Measurements from ENCODE around the gene AK5. TPM values are rescaled to one million over a fixed set of nuclear protein-coding genes. Genes with fewer than 3 reads are reported as not detected.

AK5 gene
- total RNA-seq, 1 donor from 2014 or later = not detected

- Mint-ChIP-seq H3K36me3 (peaks cover 20% of the 10 kb centered on the region), H3K27ac (no peak overlapping the region), H3K4me1 (peaks cover 1% of the 10 kb centered on the region), H3K27me3 (ENCODE audit: low read depth) (no peaks in the 10 kb centered on the region), H3K9me3 (peaks cover 9% of the 10 kb centered on the region), H3K4me3 (no peak overlapping the region)
- no peak for DNase-seq (ENCODE audit: low spot score in 2 of 2, unreplicated experiment in 2 of 2)
- TF ChIP-seq CTCF (IDR thresholded peaks at IDR 0.05; ENCODE audit: unreplicated experiment) = no peak
These were observed 312.7 kb downstream of the AK5 start for GRCh38 chr1:77594366-77595112.

- H3K4me3 Mint-ChIP-seq = no peak overlapping the region
- H3K27ac Mint-ChIP-seq = no peak overlapping the region
These were observed 315.5 kb downstream of the AK5 start for GRCh38 chr1:77597310-77597709.

GRCh38 chr1:77605246-77606026 lies 323.6 kb downstream of the AK5 start:
- Mint-ChIP-seq H3K36me3 (peaks cover 46% of the 10 kb centered on the region), H3K27me3 (ENCODE audit: low read depth) (no peaks in the 10 kb centered on the region), H3K4me3 (no peak overlapping the region), H3K27ac (peak overlapping the region; percentile 43), H3K4me1 (peaks cover 7% of the 10 kb centered on the region), H3K9me3 (peaks cover 41% of the 10 kb centered on the region)
- TF ChIP-seq CTCF (IDR thresholded peaks at IDR 0.05; ENCODE audit: unreplicated experiment) = no peak
- DNase-seq (ENCODE audit: low spot score in 2 of 2, unreplicated experiment in 2 of 2) = no peak

More at GRCh38 chr1:77597310-77597709, 315.5 kb downstream of the AK5 start:
- peaks cover 1% of the 10 kb centered on the region for H3K4me1 Mint-ChIP-seq
- TF ChIP-seq CTCF (IDR thresholded peaks at IDR 0.05; ENCODE audit: unreplicated experiment) = no peak
- peaks cover 21% of the 10 kb centered on the region for H3K36me3 Mint-ChIP-seq
- H3K27me3 Mint-ChIP-seq (ENCODE audit: low read depth) = no peaks in the 10 kb centered on the region
- no peak for DNase-seq (ENCODE audit: low spot score in 2 of 2, unreplicated experiment in 2 of 2)
- peaks cover 9% of the 10 kb centered on the region for H3K9me3 Mint-ChIP-seq

- H3K4me1 Mint-ChIP-seq = peaks cover 7% of the 10 kb centered on the region
- H3K27me3 Mint-ChIP-seq (ENCODE audit: low read depth) = no peaks in the 10 kb centered on the region
- no peak overlapping the region for H3K4me3 Mint-ChIP-seq
- peaks cover 66% of the 10 kb centered on the region for H3K36me3 Mint-ChIP-seq
- H3K9me3 Mint-ChIP-seq = peaks cover 61% of the 10 kb centered on the region
- H3K27ac Mint-ChIP-seq = no peak overlapping the region
- no peak for TF ChIP-seq CTCF (IDR thresholded peaks at IDR 0.05; ENCODE audit: unreplicated experiment)
- DNase-seq (ENCODE audit: low spot score in 2 of 2, unreplicated experiment in 2 of 2) = no peak
These were observed 327.1 kb downstream of the AK5 start for GRCh38 chr1:77608893-77609292.

Other genes with a start within 250 kb of the AK5 start
- 13.6 to 16.8 TPM (median 15.6 TPM) in 3 replicates for gene PIGK, start 62.6 kb upstream of the AK5 start, total RNA-seq